ENCODE results near the gene FAM209B.
"Not testable (repeated sequence)": the region's sequence is repeated elsewhere in the genome, so short reads cannot be mapped to it uniquely, and the experiment has no call there.

FAM209B gene

DNA sequence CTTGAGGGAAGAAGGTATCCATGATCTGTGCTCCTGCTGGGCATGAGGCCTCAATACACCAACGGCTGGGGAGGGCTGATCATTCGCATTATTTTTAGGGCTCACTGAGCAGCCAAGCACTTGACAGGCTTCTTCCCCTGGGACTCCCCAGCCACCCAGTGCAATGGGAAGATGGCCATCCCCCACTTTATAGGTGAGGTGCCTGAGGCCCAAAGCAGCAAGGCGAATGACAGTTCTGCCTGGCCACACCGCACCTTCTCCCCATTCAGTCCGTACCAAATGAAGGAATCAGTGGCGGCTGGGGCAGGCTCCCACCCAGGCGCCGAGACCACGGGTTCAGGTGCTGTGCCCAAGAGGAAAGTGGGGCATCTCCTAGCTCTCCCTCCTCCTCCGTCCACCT lies 12.9 kb upstream of the FAM209B start:
- H3K27me3 ChIP-seq (ENCODE audit: control insufficient read depth, low read length), result no peaks in the 10 kb centered on the region
- H3K79me2 ChIP-seq (ENCODE audit: control insufficient read depth, low read length), result no peaks in the 10 kb centered on the region
- no peaks in the 10 kb centered on the region for H3K9me2 ChIP-seq (replicated peaks; ENCODE audit: control insufficient read depth, low read length)
- H3K4me3 ChIP-seq (ENCODE audit: low read length), result no peak overlapping the region
- H3K4me1 ChIP-seq (ENCODE audit: control insufficient read depth, low read length), result no peaks in the 10 kb centered on the region
- no peak overlapping the region for H3K27ac ChIP-seq (ENCODE audit: low read depth, low read length)
- peaks cover 9% of the 10 kb centered on the region; the same call in 1 of the 2 replicates for H3K9me3 ChIP-seq (ENCODE audit: control insufficient read depth, insufficient read depth, low read length)
- H3K4me2 ChIP-seq (ENCODE audit: low read length), result no peak overlapping the region
- TF ChIP-seq, protein P1, sequence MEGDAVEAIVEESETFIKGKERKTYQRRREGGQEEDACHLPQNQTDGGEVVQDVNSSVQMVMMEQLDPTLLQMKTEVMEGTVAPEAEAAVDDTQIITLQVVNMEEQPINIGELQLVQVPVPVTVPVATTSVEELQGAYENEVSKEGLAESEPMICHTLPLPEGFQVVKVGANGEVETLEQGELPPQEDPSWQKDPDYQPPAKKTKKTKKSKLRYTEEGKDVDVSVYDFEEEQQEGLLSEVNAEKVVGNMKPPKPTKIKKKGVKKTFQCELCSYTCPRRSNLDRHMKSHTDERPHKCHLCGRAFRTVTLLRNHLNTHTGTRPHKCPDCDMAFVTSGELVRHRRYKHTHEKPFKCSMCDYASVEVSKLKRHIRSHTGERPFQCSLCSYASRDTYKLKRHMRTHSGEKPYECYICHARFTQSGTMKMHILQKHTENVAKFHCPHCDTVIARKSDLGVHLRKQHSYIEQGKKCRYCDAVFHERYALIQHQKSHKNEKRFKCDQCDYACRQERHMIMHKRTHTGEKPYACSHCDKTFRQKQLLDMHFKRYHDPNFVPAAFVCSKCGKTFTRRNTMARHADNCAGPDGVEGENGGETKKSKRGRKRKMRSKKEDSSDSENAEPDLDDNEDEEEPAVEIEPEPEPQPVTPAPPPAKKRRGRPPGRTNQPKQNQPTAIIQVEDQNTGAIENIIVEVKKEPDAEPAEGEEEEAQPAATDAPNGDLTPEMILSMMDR (IDR thresholded peaks at IDR 0.05; ENCODE audit: low read depth, low read length, poor library complexity, severe bottlenecking), result no peak
- TF ChIP-seq EZH2phosphoT487 (IDR thresholded peaks at IDR 0.05; ENCODE audit: borderline replicate concordance, low read length), result no peak
- H4K20me1 ChIP-seq (ENCODE audit: control insufficient read depth, insufficient read depth, low read depth, low read length), result no peaks in the 10 kb centered on the region
- H3K36me3 ChIP-seq (ENCODE audit: control insufficient read depth, low read length), result peaks cover 36% of the 10 kb centered on the region
- no peaks in the 10 kb centered on the region for H3F3A ChIP-seq (ENCODE audit: control insufficient read depth, insufficient read depth)

DNA sequence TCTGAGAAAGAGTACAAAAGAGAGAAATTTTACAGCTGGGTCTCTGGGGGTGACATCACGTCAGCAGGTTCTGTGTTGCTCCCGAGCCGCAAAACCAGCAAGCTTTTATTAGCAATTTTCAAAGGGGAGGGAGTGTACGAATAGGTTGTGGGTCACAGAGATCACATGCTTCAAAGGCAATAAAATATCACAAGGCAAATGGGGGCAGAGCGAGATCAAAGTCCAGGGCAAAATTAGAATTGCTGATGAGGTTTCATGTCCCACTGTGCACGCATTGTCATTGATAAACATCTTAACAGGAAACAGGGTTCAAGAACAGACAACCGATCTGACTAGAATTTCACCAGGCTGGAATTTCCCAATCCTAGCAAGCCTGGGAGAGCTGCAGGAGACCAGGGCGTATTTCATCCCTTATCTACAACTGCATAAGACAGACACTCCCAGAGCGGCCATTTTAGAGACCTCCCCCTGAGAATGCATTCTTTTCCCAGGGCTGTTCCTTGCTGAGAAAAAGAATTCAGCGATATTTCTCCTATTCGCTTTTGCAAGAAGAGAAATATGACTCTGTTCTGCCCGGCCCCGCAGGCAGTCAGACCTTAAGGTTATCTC lies 12.2 kb upstream of the FAM209B start:
- H3K4me3 ChIP-seq (ENCODE audit: low read length); H3K27me3 ChIP-seq (ENCODE audit: control insufficient read depth, low read length); H3F3A ChIP-seq (ENCODE audit: control insufficient read depth, insufficient read depth); H3K9me3 ChIP-seq (ENCODE audit: control insufficient read depth, insufficient read depth, low read length); H3K9me2 ChIP-seq (replicated peaks; ENCODE audit: control insufficient read depth, low read length); H3K27ac ChIP-seq (ENCODE audit: low read depth, low read length); H3K4me1 ChIP-seq (ENCODE audit: control insufficient read depth, low read length); H3K79me2 ChIP-seq (ENCODE audit: control insufficient read depth, low read length); H4K20me1 ChIP-seq (ENCODE audit: control insufficient read depth, insufficient read depth, low read depth, low read length); H3K4me2 ChIP-seq (ENCODE audit: low read length): not testable (repeated sequence)
- H3K36me3 ChIP-seq (ENCODE audit: control insufficient read depth, low read length), result peaks cover 33% of the 10 kb centered on the region

DNA sequence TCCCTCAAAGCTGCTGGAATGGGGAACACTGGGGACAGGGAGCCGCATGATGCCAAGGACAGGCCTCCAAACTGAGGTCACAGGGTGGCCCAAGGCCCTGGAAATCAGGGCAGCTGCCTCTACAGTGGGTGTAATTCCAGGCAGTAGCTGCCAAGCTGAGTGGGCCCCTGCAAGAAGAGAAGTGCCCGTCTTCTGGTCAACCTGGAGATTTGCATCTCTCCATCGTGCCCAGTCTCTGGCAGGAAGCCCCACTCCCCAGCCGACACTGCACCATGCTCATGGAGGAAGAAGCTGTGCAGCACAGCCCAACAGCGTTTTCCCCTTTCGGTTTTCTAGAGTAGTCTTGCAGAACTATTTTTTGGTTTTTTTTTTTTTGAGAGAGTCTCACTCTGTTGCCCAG lies 10.7 kb upstream of the FAM209B start:
- TF ChIP-seq, protein P1 (IDR thresholded peaks at IDR 0.05; ENCODE audit: low read depth, low read length, poor library complexity, severe bottlenecking), result no peak
- no peak for TF ChIP-seq EZH2phosphoT487 (IDR thresholded peaks at IDR 0.05; ENCODE audit: borderline replicate concordance, low read length)
- Histone ChIP-seq H3K4me3 (ENCODE audit: low read length) (no peak overlapping the region), H3K9me3 (ENCODE audit: control insufficient read depth, insufficient read depth, low read length) (peaks cover 9% of the 10 kb centered on the region; the same call in 1 of the 2 replicates), H3K27me3 (ENCODE audit: control insufficient read depth, low read length) (no peaks in the 10 kb centered on the region), H3K4me2 (ENCODE audit: low read length) (no peak overlapping the region), H3K9me2 (replicated peaks; ENCODE audit: control insufficient read depth, low read length) (no peaks in the 10 kb centered on the region), H3K36me3 (ENCODE audit: control insufficient read depth, low read length) (peaks cover 28% of the 10 kb centered on the region), H4K20me1 (ENCODE audit: control insufficient read depth, insufficient read depth, low read depth, low read length) (no peaks in the 10 kb centered on the region), H3F3A (ENCODE audit: control insufficient read depth, insufficient read depth) (no peaks in the 10 kb centered on the region), H3K4me1 (ENCODE audit: control insufficient read depth, low read length) (no peaks in the 10 kb centered on the region), H3K27ac (ENCODE audit: low read depth, low read length) (no peak overlapping the region), H3K79me2 (ENCODE audit: control insufficient read depth, low read length) (no peaks in the 10 kb centered on the region)

DNA sequence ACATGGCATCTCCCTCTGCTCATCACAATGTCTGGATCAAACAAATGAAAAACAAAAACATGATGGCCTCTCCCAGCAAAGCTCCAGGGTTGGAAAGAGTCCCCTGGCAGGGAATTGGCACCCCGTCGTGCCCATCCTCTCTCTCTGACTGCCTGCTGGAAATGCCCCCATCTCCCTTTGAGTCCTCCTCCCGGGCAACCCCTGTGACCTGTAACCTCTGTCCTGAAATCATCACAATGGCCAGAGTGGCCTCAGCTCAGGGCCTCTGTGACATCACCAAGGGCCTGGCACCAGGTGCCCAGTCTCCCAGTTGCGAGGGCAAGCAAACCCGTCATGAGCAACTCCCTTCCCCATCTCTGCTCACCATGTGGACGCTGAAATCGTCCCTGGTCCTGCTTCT lies 8.6 kb upstream of the FAM209B start, which contains the start of gene FAM209A:
FAM209A (plus strand) TSS at position 301 of the 400 bp plus-strand sequence; CDS start at position 366, 65 bp downstream.
- not testable (repeated sequence) for H3K9me3 ChIP-seq (ENCODE audit: control insufficient read depth, insufficient read depth, low read length); H3K4me3 ChIP-seq (ENCODE audit: low read length); H4K20me1 ChIP-seq (ENCODE audit: control insufficient read depth, insufficient read depth, low read depth, low read length); H3K4me2 ChIP-seq (ENCODE audit: low read length); H3K36me3 ChIP-seq (ENCODE audit: control insufficient read depth, low read length); H3K9me2 ChIP-seq (replicated peaks; ENCODE audit: control insufficient read depth, low read length); H3K27ac ChIP-seq (ENCODE audit: low read depth, low read length); H3K27me3 ChIP-seq (ENCODE audit: control insufficient read depth, low read length); H3K79me2 ChIP-seq (ENCODE audit: control insufficient read depth, low read length); H3F3A ChIP-seq (ENCODE audit: control insufficient read depth, insufficient read depth); H3K4me1 ChIP-seq (ENCODE audit: control insufficient read depth, low read length)

Measured in DOHH2 (cell line).